NCI-H748 (cell line): ENCODE results near the gene NBEAL1.
"Not testable (repeated sequence)": the region's sequence is repeated elsewhere in the genome, so short reads cannot be mapped to it uniquely, and the experiment has no call there.

ENCODE experiments used
- DNase-seq: peaks from one replicate; lab custom pipeline; 2025; ENCODE audit not compliant: unreplicated experiment; lab: John Stamatoyannopoulos, UW

The NBEAL1 gene

DNA sequence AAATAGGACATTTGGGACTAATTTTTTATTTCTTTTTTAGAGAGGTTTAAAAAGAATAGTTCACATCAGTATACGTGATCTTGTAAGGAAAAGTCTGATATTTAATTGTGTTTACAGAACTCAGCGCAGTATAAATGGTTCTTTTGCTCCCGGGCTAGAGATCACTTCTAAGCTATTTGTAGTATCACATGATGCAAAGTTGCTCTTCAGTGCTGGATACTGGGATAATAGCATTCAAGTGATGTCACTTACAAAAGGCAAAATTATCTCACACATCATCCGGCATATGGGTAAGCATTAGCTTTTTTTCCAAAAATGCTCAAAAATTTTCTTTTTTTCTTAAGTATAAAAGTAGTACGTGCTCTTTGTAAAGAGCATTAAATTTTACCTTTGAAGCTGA is 186.8 kb downstream of the NBEAL1 start:
- DNase-seq = no peak

GRCh38 chr2:203209538-203209937 is 194.9 kb downstream of the NBEAL1 start:
- DNase-seq = no peak

- peak; percentile 38 for DNase-seq
Observed at GRCh38 chr2:203225423-203226039, 210.9 kb downstream of the NBEAL1 start.

DNA sequence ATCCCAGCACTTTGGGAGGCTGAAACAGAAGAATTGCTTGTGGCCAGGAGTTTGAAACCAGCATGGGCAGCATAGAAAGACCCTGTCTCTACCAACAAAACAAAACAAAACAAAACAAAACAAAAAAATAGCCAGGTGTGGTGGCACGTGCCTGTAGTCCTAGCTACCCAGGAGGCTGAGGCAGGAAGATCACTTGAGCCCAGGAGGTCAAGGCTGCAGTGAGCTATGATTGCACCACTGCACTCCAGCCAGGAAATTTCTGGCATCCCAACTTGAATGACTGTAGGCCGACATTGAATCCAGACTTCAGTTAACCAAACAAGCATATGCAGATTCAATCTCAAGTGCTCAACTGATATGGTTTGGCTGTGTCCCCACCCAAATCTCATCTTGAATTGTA is 215.0 kb downstream of the NBEAL1 start:
- DNase-seq = not testable (repeated sequence)

DNA sequence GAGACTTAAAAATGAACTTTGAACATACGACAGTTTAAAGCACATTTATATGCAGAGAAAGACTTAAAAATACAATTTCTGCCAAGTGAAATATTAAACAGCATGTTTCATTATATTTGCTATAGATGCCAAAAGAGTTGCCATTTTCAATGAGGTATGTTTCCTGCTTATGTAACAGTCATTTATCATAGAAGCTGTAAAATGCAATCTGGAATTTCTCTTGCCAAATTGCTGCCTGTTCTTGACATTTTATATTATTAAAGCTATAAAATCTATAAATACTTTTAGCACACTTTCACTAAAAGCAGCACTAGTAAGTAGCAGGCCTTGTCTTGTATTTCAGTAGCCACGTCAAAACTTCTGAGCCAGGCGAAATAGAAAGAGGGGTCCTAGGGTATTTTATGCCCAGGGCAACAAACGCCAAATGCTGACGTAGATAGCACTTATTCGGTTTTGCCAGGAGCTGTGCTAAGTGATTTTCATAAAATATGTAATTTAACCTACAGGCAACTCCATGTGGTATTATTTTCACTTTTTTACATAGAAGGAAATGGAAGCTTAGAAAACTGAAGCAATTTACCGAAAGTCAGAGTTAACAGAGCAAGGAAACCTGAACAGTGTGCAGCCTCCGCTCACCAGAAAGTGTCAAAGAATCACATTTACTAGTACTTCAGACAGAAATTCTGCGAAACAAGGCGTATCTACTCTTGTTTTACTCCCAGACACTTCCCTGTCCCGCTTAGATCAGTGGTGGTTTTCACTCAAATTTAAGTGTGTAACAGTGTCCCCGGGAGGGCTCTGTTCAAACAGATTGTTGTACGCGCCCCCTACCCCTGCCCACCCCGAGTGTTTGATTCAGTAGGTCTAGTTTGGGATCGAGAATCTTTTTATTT is 222.9 kb downstream of the NBEAL1 start:
- peak; percentile 42 for DNase-seq

- DNase-seq = no peak
Observed at GRCh38 chr2:203238292-203238703, 223.6 kb downstream of the NBEAL1 start.

DNA sequence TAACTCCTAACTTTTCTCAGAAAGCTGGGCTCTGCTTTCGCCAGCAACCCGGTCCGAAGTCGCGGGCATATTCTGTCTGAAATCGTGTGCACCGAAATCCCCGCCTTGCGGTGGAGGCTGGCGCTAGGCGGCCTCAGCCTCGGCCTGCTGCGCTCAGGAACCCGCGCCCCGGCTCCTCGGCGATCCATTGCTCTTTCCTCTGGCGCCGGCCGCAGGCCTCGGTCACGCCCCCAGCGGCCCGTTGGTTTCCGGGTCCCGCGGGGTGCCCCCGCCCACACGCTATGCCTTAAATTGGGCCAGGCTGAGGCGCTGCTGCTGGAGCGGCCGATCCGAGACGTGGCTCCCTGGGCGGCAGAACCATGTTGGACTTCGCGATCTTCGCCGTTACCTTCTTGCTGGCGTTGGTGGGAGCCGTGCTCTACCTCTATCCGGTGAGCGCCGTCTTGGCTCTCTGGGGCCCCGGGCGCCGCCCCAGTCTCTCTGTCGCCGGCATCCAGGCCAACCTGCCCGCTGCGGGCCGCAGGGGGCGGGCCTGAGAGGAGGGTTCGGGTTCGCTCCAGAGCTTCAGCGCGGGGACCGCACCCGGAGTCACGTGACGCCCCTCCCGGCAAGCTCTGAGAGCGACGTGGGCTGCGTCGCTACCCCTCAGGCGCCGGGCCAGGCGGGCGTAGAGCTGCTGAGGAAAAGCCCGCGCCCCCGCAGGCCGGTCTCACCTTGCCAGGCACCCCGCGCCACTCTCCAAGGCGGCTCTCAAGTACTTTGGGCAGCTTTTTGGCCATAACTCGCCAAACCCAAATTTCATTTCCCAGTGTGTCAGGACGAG is 224.2 kb downstream of the NBEAL1 start, which contains the start of gene CYP20A1:
Gene CYP20A1 (plus strand): TSS at position 315 of the 823 bp plus-strand sequence. CDS start 45 bp downstream, at position 360.
- peak; percentile 98 for DNase-seq

DNA sequence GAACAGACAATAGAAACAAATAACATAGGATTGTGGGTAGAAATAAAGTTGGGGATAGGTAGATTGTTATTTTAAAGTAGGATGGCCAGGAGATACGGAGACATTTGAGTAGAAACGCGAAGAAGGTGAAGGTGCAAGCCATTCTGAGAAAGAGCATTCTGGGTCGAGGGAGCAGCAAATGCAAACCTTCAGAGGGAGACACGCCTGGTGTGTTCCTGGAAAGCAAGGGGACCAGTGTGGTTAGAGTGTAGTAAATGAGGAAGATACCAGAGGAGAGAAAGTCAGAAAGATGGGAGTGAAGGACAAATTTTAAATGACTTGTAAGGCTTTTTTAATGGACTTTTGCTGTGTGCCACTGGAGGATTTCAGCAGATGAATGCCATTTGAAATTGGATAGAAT is 225.8 kb downstream of the NBEAL1 start:
- DNase-seq = no peak

DNA sequence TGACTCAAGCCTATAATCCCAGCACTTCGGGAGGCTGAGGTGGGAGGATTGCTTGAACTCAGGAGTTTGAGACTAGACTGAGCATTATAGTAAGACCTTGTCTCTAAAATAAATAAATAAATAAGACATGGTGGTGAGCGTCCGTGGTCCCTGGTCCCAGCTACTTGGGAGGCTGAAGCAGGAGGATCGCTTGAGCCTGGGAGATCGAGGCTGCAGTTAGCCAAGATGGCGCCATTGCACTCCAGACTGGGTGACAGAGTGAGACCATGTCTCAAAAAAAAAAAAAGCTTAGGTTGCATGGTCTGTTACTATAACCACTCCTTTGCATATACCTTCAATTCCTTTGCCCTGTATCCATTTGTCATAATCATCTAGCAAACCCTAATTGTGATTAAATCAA is 227.8 kb downstream of the NBEAL1 start:
- no peak for DNase-seq

- no peak for DNase-seq
Observed at GRCh38 chr2:203246646-203247045, 232.0 kb downstream of the NBEAL1 start.

DNA sequence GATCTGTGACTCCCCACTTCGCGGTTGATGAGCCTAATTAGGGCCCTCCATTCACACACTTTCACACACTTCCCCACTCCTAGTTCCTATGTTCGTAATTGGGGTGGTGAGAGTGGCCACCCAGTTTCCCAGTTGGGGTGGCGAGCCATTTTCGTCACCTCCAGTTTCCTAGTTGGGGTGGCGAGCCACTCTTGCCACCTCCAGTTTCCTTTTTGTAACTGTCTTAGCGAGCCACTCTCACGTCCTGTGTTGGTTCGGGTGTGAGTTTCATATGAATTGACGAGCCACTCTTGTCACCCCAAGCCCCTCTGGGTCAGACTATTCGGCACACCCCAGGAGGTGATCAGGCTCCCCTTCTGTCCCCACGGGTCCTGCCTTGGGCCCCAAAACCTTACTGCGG is 238.1 kb downstream of the NBEAL1 start:
- DNase-seq = no peak

GRCh38 chr2:203253422-203254095 is 238.9 kb downstream of the NBEAL1 start:
- DNase-seq = not testable (repeated sequence)

GRCh38 chr2:203261326-203262159 is 246.9 kb downstream of the NBEAL1 start:
- DNase-seq = no peak
